GM12875 (cell line): ENCODE data around the gene SLC26A6.

ENCODE experiments used
- H3K4me3 ChIP-seq: one replicate; pipeline ENCODE4 v1.5.1; 2011; ENCODE audit warnings: low read depth, low read length, control low read depth
- TF ChIP-seq, protein P1 (sequence below): IDR thresholded peaks from 2 replicates; pipeline ENCODE4 v1.5.1; 2011; ENCODE audit warnings: low read depth, mild to moderate bottlenecking, control low read depth, inconsistent platforms, low read length, moderate library complexity, borderline replicate concordance; ENCODE audit not compliant: insufficient read depth

The SLC26A6 gene

DNA sequence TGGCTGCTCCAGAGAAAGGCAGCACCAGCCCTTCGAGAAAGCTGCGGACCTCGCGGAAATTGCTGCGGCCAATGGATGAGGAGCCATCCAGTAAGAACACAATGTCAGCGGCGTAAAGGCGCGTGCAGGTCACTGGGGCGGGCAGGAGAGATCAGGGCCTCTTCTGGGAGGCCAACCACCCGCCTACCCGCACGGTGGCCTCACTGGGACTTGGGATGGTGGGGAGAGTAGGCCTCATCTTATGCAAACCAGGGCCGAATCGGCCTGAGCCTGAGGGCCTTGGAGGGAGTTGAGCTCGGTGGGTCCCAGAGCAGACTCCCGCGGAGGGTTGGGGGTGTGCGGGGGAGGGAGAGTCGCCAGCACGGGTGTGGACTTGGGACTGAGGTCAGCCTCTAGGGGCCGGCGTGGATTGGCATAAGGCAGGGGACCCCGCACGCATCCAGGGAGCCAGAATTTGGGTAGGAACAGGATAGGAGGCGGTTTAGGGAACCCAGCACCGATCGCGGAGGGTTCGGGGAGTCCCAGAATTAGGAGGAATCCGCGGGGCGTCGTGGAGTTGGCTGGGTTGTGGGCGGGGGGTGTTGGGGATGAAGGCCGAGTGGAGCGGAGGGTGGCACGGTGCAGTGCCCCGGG, 40.7 kb downstream of the SLC26A6 start:
- H3K4me3 ChIP-seq = no peak overlapping the region
- TF ChIP-seq, protein P1, sequence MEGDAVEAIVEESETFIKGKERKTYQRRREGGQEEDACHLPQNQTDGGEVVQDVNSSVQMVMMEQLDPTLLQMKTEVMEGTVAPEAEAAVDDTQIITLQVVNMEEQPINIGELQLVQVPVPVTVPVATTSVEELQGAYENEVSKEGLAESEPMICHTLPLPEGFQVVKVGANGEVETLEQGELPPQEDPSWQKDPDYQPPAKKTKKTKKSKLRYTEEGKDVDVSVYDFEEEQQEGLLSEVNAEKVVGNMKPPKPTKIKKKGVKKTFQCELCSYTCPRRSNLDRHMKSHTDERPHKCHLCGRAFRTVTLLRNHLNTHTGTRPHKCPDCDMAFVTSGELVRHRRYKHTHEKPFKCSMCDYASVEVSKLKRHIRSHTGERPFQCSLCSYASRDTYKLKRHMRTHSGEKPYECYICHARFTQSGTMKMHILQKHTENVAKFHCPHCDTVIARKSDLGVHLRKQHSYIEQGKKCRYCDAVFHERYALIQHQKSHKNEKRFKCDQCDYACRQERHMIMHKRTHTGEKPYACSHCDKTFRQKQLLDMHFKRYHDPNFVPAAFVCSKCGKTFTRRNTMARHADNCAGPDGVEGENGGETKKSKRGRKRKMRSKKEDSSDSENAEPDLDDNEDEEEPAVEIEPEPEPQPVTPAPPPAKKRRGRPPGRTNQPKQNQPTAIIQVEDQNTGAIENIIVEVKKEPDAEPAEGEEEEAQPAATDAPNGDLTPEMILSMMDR = no peak

- TF ChIP-seq, protein P1 = no peak
- no peak overlapping the region for H3K4me3 ChIP-seq
Measured at GRCh38 chr3:48593337-48593736, 41.9 kb downstream of the SLC26A6 start.

DNA sequence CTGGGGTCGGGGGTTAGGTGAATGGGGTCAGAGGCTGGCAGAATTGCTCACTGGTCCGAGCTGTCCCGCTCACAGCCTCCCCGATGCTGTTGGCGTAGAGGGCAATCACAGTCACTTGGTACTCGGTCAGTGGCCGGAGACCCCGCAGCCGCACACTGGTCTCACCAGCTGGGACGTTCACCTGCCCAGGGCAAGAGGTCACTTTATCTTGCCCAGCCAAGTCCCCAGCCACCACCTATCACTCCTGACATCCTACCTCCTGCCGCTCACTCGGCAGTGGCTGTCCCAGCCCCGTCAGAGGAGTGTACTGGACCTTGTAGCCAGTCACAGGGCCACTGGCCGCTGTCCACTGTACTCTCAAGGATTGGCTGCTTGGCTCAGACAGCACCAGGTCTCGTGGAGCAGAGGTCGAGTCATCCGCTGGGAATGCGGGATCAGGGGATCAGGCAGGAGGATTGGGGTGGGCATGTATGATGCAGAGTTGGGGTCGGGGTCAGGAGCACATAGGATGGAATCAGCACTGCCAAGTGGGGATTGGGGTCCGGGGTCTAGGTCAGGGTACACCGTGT, 42.7 kb downstream of the SLC26A6 start:
- H3K4me3 ChIP-seq = no peak overlapping the region
- TF ChIP-seq, protein P1 = no peak

GRCh38 chr3:48591886-48592518, 43.3 kb downstream of the SLC26A6 start:
- TF ChIP-seq, protein P1 = no peak
- no peak overlapping the region for H3K4me3 ChIP-seq

DNA sequence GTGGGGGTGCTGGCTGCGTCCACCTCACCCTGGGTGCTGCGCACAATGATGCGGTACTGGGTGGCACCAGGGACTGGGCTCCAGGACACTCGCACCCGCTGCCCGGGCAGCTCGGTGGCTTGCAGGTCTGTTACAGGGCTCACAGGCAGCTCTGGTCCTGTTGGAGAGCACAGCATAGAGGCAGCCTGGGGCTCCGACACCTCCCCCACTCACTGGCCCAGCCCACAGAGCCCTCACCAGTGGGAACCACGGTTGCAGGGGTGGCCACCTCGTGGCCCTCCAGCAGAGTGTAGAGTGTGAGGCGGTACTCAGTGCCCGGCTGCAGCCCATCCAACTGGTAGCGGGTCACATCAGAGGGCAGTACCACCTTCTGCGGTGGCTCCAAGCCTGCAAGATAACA, 43.8 kb downstream of the SLC26A6 start:
- H3K4me3 ChIP-seq = no peak overlapping the region
- TF ChIP-seq, protein P1 = no peak

GRCh38 chr3:48588230-48588629, 47.0 kb downstream of the SLC26A6 start:
- TF ChIP-seq, protein P1 = no peak
- H3K4me3 ChIP-seq = no peak overlapping the region

GRCh38 chr3:48587686-48588085, 47.6 kb downstream of the SLC26A6 start:
- TF ChIP-seq, protein P1 = no peak
- no peak overlapping the region for H3K4me3 ChIP-seq
